Cardiac muscle cell (in vitro differentiated cells and primary cell): ENCODE results near the gene FBXL15. TPM values are rescaled to one million over a fixed set of nuclear protein-coding genes. Genes with fewer than 3 reads are reported as not detected.

ENCODE experiments used
- DNase-seq, 2 donors: peaks; one replicate each; pipeline versions ENCODE4 v3.0.0 to v3.0.0-alpha.2; 2010 to 2017; ENCODE audit warnings: low read depth in 1 of 2, low spot score in 1 of 2
- H3K27ac ChIP-seq: fragments of 200-600 bp; sonication (generic); 2 replicates; pipeline ENCODE4 v1.5.1; 2016
- H3K27me3 ChIP-seq: fragments of 200-600 bp; sonication (generic); 2 replicates; pipeline ENCODE4 v1.6.0; 2016; ENCODE audit warnings: control low read depth
- H3K36me3 ChIP-seq: fragments of 200-600 bp; sonication (generic); 2 replicates; pipeline ENCODE4 v1.5.1; 2016; ENCODE audit warnings: control low read depth
- H3K4me1 ChIP-seq: fragments of 200-600 bp; sonication (generic); 2 replicates; pipeline ENCODE4 v1.8.1; 2017; ENCODE audit warnings: low read depth, mild to moderate bottlenecking, mixed run types
- H3K4me3 ChIP-seq: fragments of 200-600 bp; sonication (generic); 2 replicates; pipeline ENCODE4 v1.5.1; 2016; ENCODE audit warnings: mild to moderate bottlenecking
- H3K9me3 ChIP-seq: fragments of 200-600 bp; sonication (generic); 2 replicates; pipeline ENCODE4 v1.5.1; 2017; ENCODE audit warnings: low read depth, mild to moderate bottlenecking, control low read depth
- CTCF ChIP-seq: IDR thresholded peaks from 2 replicates; pipeline ENCODE4 v1.5.1; 2012; ENCODE audit warnings: low read depth, mild to moderate bottlenecking, low read length
- polyA plus RNA-seq: library from polyadenylated mRNA; unstranded; fragments of >200 nt; fragmentation: Nextera tagmentation; extraction: Ambion mirVana; gene quantifications from 2 replicates; pipeline ENCODE4 v1.2.1, GENCODE V29; 2016
- total RNA-seq: library from RNA; depleted of rRNA; stranded (reverse); fragments of >200 nt; gene quantifications from 2 replicates; pipeline ENCODE4 v1.2.3, GENCODE V29; 2016

Gene FBXL15
- total and polyA plus RNA-seq, 2 experiments from 2014 or later: 36.3 to 46.3 TPM

GRCh38 chr10:102399217-102400021 lies 21.2 kb upstream of the FBXL15 start:
- peak overlapping the region; percentile 64 for H3K4me3 ChIP-seq
- H3K27me3 ChIP-seq: no peaks in the 10 kb centered on the region
- DNase-seq: peak; percentile 91 to 92
- H3K27ac ChIP-seq: peak overlapping the region; percentile 55
- peak; percentile 92 for TF ChIP-seq CTCF
- peaks cover 2% of the 10 kb centered on the region for H3K4me1 ChIP-seq
- H3K36me3 ChIP-seq: no peaks in the 10 kb centered on the region
- H3K9me3 ChIP-seq: no peaks in the 10 kb centered on the region

DNA sequence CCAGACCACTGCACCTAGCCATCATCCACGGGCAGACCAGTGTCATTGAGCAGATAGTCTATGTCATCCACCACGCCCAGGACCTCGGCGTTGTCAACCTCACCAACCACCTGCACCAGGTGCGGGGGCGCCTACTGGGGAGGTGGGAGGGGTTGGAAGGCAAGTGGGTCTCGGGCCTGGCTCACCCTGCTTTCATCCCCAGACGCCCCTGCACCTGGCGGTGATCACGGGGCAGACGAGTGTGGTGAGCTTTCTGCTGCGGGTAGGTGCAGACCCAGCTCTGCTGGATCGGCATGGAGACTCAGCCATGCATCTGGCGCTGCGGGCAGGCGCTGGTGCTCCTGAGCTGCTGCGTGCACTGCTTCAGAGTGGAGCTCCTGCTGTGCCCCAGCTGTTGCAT lies 20.6 kb upstream of the FBXL15 start:
- Histone ChIP-seq H3K27ac (no peak overlapping the region), H3K36me3 (no peaks in the 10 kb centered on the region), H3K9me3 (no peaks in the 10 kb centered on the region), H3K4me1 (peaks cover 2% of the 10 kb centered on the region), H3K27me3 (no peaks in the 10 kb centered on the region), H3K4me3 (no peak overlapping the region)
- TF ChIP-seq CTCF: no peak
- DNase-seq: no peak

- no peaks in the 10 kb centered on the region for H3K9me3 ChIP-seq
- no peak for TF ChIP-seq CTCF
- H3K4me3 ChIP-seq: no peak overlapping the region
- DNase-seq: no peak
- peaks cover 2% of the 10 kb centered on the region for H3K4me1 ChIP-seq
- no peaks in the 10 kb centered on the region for H3K36me3 ChIP-seq
- H3K27me3 ChIP-seq: no peaks in the 10 kb centered on the region
- no peak overlapping the region for H3K27ac ChIP-seq
These were observed 19.9 kb upstream of the FBXL15 start for GRCh38 chr10:102400598-102401341.

DNA sequence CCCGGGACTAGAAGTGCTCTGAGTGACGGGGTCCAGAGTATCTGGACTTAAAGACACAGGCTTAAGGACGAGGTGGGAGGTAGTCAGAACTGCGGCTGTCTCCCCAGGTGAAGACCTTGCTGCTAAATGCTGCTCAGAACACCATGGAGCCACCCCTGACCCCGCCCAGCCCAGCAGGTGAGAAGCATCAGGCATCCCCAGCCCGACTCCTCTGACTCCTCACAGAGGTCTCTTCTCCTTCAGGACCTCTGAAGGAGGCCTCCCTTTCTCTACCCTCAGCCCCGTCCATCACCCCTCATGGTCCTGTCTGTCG lies 19.3 kb upstream of the FBXL15 start:
- Histone ChIP-seq H3K27ac (no peak overlapping the region), H3K4me1 (peaks cover 2% of the 10 kb centered on the region), H3K27me3 (no peaks in the 10 kb centered on the region), H3K36me3 (no peaks in the 10 kb centered on the region), H3K4me3 (no peak overlapping the region), H3K9me3 (no peaks in the 10 kb centered on the region)
- DNase-seq: no peak
- TF ChIP-seq CTCF: no peak

DNA sequence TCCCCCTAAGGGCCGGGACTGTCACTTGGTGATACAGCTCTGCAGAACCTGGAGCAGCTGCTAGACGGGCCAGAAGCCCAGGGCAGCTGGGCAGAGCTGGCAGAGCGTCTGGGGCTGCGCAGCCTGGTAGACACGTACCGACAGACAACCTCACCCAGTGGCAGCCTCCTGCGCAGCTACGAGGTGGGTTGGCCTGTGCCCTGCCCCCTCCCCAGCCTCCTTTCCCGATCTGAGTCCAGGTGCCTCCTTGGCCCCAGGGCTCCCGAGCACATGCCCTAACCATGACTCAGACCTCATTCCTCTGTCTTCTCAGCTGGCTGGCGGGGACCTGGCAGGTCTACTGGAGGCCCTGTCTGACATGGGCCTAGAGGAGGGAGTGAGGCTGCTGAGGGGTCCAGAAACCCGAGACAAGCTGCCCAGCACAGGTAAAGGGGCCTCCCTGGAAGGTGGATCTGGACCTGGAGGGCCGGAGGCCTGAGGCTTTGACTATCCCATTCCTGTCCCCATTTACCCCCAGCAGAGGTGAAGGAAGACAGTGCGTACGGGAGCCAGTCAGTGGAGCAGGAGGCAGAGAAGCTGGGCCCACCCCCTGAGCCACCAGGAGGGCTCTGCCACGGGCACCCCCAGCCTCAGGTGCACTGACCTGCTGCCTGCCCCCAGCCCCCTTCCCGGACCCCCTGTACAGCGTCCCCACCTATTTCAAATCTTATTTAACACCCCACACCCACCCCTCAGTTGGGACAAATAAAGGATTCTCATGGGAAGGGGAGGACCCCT lies 18.7 kb upstream of the FBXL15 start:
- H3K4me3 ChIP-seq: no peak overlapping the region
- H3K36me3 ChIP-seq: no peaks in the 10 kb centered on the region
- H3K9me3 ChIP-seq: no peaks in the 10 kb centered on the region
- H3K4me1 ChIP-seq: peaks cover 2% of the 10 kb centered on the region
- TF ChIP-seq CTCF: no peak
- H3K27me3 ChIP-seq: no peaks in the 10 kb centered on the region
- no peak overlapping the region for H3K27ac ChIP-seq
- no peak for DNase-seq
